ENCODE measurements around the gene SOCS3. TPM values are rescaled to one million over a fixed set of nuclear protein-coding genes. Genes with fewer than 3 reads are reported as not detected.
A peak's percentile ranks its signal among the peaks of the same experiment; 100 is the strongest.

The SOCS3 gene
- total and polyA plus RNA-seq, 3 donors from 2014 or later = 2.2 to 17.8 (median 9.6) TPM

- Histone ChIP-seq H3K27ac (peak overlapping the region; percentile 68), H3K9me3 (no peaks in the 10 kb centered on the region), H3K4me1 (peaks cover 15% of the 10 kb centered on the region), H3K27me3 (no peaks in the 10 kb centered on the region), H3K36me3 (ENCODE audit: low read depth, missing control alignments) (no peaks in the 10 kb centered on the region), H3K4me3 (no peak overlapping the region)
- intact Hi-C loops (cut with DNase I; ENCODE audit: low total_unique reads) = no loop called here
- no peak for TF ChIP-seq CTCF (IDR thresholded peaks at IDR 0.05)
- no peak for TF ChIP-seq POLR2A (IDR thresholded peaks at IDR 0.05)
- DNase-seq = no peak
- 69% methylated on average over 10 of the region's 10 CpGs for WGBS, 2 donors
Observed at GRCh38 chr17:78387977-78388941, 28.4 kb upstream of the SOCS3 start.

- 91 to 92% methylated on average over 23 of the region's 23 CpGs for WGBS, 2 donors
- peaks cover 19% of the 10 kb centered on the region for H3K4me1 ChIP-seq
- peak overlapping the region; percentile 39 to 44 for H3K27ac ChIP-seq
- H3K27me3 ChIP-seq = no peaks in the 10 kb centered on the region
- no peak for DNase-seq
- H3K9me3 ChIP-seq = no peaks in the 10 kb centered on the region
- H3K36me3 ChIP-seq (ENCODE audit: low read depth, missing control alignments) = no peaks in the 10 kb centered on the region
- intact Hi-C loops (cut with DNase I; ENCODE audit: low total_unique reads) = no loop called here
- TF ChIP-seq CTCF (IDR thresholded peaks at IDR 0.05) (no peak), POLR2A (IDR thresholded peaks at IDR 0.05) (no peak)
- no peak overlapping the region for H3K4me3 ChIP-seq
Observed at GRCh38 chr17:78384479-78385175, 24.8 kb upstream of the SOCS3 start.

GRCh38 chr17:78383725-78384471, 24.0 kb upstream of the SOCS3 start:
- Histone ChIP-seq H3K9me3 (no peaks in the 10 kb centered on the region), H3K27ac (peak overlapping the region; percentile 39 to 44), H3K27me3 (no peaks in the 10 kb centered on the region), H3K4me3 (no peak overlapping the region), H3K36me3 (ENCODE audit: low read depth, missing control alignments) (no peaks in the 10 kb centered on the region), H3K4me1 (peaks cover 19% of the 10 kb centered on the region)
- intact Hi-C loops (cut with DNase I; ENCODE audit: low total_unique reads) = no loop called here
- 56 to 64% methylated on average over 15 of the region's 15 CpGs for WGBS, 2 donors
- TF ChIP-seq POLR2A (IDR thresholded peaks at IDR 0.05) = no peak
- no peak for TF ChIP-seq CTCF (IDR thresholded peaks at IDR 0.05)
- peak; percentile 65 for DNase-seq

GRCh38 chr17:78381601-78382232, 21.8 kb upstream of the SOCS3 start:
- intact Hi-C loops (cut with DNase I; ENCODE audit: low total_unique reads) = no loop called here
- no peak overlapping the region for H3K4me3 ChIP-seq
- no peaks in the 10 kb centered on the region for H3K36me3 ChIP-seq (ENCODE audit: low read depth, missing control alignments)
- H3K4me1 ChIP-seq = peaks cover 13% of the 10 kb centered on the region
- WGBS, 2 donors = 73 to 77% methylated on average over 12 of the region's 12 CpGs
- H3K9me3 ChIP-seq = no peaks in the 10 kb centered on the region
- H3K27me3 ChIP-seq = no peaks in the 10 kb centered on the region
- DNase-seq = no peak
- TF ChIP-seq CTCF (IDR thresholded peaks at IDR 0.05) (no peak), POLR2A (IDR thresholded peaks at IDR 0.05) (no peak)
- H3K27ac ChIP-seq = peak overlapping the region; percentile 15 to 41

Data from testis (tissue), 3 donors.